Osteoblast (primary cell): ENCODE measurements around the gene FBXO9. TPM values are rescaled to one million over a fixed set of nuclear protein-coding genes. Genes with fewer than 3 reads are reported as not detected.

ENCODE experiments used
- DNase-seq: peaks from one replicate; pipeline ENCODE4 v3.0.0; 2011; ENCODE audit warnings: low spot score, mixed read lengths; ENCODE audit not compliant: insufficient read length; ENCODE audit errors: missing footprints
- H2AFZ ChIP-seq: 2 replicates; pipeline ENCODE4 v1.6.0; 2011; ENCODE audit warnings: mild to moderate bottlenecking, low read length
- H3K27ac ChIP-seq: 2 replicates; pipeline ENCODE4 v1.5.1; 2011; ENCODE audit warnings: mild to moderate bottlenecking, low read depth, low read length, moderate library complexity
- H3K27me3 ChIP-seq: 2 replicates; pipeline ENCODE4 v1.6.0; 2012; ENCODE audit warnings: mild to moderate bottlenecking, control low read depth, inconsistent platforms, low read length, moderate library complexity; ENCODE audit not compliant: insufficient read depth
- H3K36me3 ChIP-seq: 2 replicates; pipeline ENCODE4 v1.5.1; 2011; ENCODE audit warnings: mild to moderate bottlenecking, low read length, control low read depth, moderate library complexity; ENCODE audit not compliant: insufficient read depth
- H3K4me1 ChIP-seq: 2 replicates; pipeline ENCODE4 v1.5.1; 2011; ENCODE audit warnings: mild to moderate bottlenecking, low read length, control low read depth, moderate library complexity; ENCODE audit not compliant: insufficient read depth
- H3K4me2 ChIP-seq: 2 replicates; pipeline ENCODE4 v1.6.0; 2011; ENCODE audit warnings: mild to moderate bottlenecking, low read length; ENCODE audit not compliant: insufficient read depth
- H3K4me3 ChIP-seq: fragments of 200-600 bp; sonication (generic); 3 replicates; pipeline ENCODE4 v1.5.1; 2012; ENCODE audit warnings: mild to moderate bottlenecking, low read length, inconsistent platforms; ENCODE audit not compliant: insufficient read depth
- H3K79me2 ChIP-seq: 2 replicates; pipeline ENCODE4 v1.6.0; 2012; ENCODE audit warnings: mild to moderate bottlenecking, low read length, control low read depth, inconsistent platforms; ENCODE audit not compliant: insufficient read depth
- H3K9me3 ChIP-seq: 2 replicates; pipeline ENCODE4 v1.5.1; 2011; ENCODE audit warnings: low read depth, low read length, control low read depth
- H4K20me1 ChIP-seq: 2 replicates; pipeline ENCODE4 v1.6.0; 2012; ENCODE audit warnings: mild to moderate bottlenecking, low read length, control low read depth; ENCODE audit not compliant: insufficient read depth
- CTCF ChIP-seq: IDR thresholded peaks from 2 replicates; pipeline ENCODE4 v1.5.1; 2011; ENCODE audit warnings: mild to moderate bottlenecking, low read depth, low read length, moderate library complexity; ENCODE audit errors: extremely low read depth
- total RNA-seq: library from RNA; depleted of rRNA; stranded (reverse); fragments of >200 nt; gene quantifications from 2 replicates; pipeline ENCODE4 v1.2.3, GENCODE V29; 2012

FBXO9 gene
- total RNA-seq, 1 donor, result 53.6 TPM

DNA sequence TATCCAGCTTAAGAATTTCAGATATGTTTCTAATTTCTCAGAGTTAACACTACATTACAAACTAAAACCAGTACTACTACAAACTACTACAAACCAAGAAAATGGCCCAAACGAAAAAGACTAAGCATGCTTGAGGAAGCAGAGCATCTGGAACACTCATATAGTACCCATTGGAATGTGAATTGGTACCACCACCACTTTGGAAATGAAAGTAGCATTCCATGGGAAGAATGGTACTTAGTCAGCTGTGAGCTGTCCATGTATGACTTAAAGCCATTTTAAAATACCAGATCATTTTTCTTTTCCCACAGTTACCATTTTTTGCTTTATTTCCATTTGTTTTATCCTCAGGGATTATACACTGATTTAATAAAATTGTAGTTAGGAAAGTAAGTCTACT is 30.5 kb downstream of the FBXO9 start:
- H3K27ac ChIP-seq, result peak overlapping the region; percentile 63
- TF ChIP-seq CTCF, result no peak
- H3K79me2 ChIP-seq, result no peaks in the 10 kb centered on the region
- no peaks in the 10 kb centered on the region for H3K9me3 ChIP-seq
- no peak overlapping the region for H3K4me3 ChIP-seq
- H3K4me1 ChIP-seq, result peaks cover 13% of the 10 kb centered on the region
- peaks cover 81% of the 10 kb centered on the region for H3K36me3 ChIP-seq
- no peaks in the 10 kb centered on the region for H3K27me3 ChIP-seq
- H2AFZ ChIP-seq, result no peak overlapping the region
- no peak for DNase-seq
- no peaks in the 10 kb centered on the region for H4K20me1 ChIP-seq
- H3K4me2 ChIP-seq, result no peak overlapping the region

- Histone ChIP-seq H4K20me1 (no peaks in the 10 kb centered on the region), H3K4me1 (peaks cover 7% of the 10 kb centered on the region), H3K4me2 (no peak overlapping the region), H3K36me3 (peaks cover 52% of the 10 kb centered on the region), H3K27ac (no peak overlapping the region), H2AFZ (no peak overlapping the region), H3K9me3 (no peaks in the 10 kb centered on the region), H3K27me3 (no peaks in the 10 kb centered on the region), H3K4me3 (no peak overlapping the region), H3K79me2 (no peaks in the 10 kb centered on the region)
- no peak for TF ChIP-seq CTCF
- DNase-seq, result no peak
Observed at GRCh38 chr6:53100561-53100960, 35.4 kb downstream of the FBXO9 start.

- H3K27me3 ChIP-seq, result no peaks in the 10 kb centered on the region
- H3K36me3 ChIP-seq, result peaks cover 48% of the 10 kb centered on the region
- no peak for TF ChIP-seq CTCF
- DNase-seq, result no peak
- H2AFZ ChIP-seq, result no peak overlapping the region
- H3K27ac ChIP-seq, result no peak overlapping the region
- H3K4me2 ChIP-seq, result no peak overlapping the region
- H3K9me3 ChIP-seq, result no peaks in the 10 kb centered on the region
- H3K4me3 ChIP-seq, result no peak overlapping the region
- no peaks in the 10 kb centered on the region for H4K20me1 ChIP-seq
- peaks cover 7% of the 10 kb centered on the region for H3K4me1 ChIP-seq
- H3K79me2 ChIP-seq, result no peaks in the 10 kb centered on the region
Observed at GRCh38 chr6:53101006-53101405, 35.8 kb downstream of the FBXO9 start.

DNA sequence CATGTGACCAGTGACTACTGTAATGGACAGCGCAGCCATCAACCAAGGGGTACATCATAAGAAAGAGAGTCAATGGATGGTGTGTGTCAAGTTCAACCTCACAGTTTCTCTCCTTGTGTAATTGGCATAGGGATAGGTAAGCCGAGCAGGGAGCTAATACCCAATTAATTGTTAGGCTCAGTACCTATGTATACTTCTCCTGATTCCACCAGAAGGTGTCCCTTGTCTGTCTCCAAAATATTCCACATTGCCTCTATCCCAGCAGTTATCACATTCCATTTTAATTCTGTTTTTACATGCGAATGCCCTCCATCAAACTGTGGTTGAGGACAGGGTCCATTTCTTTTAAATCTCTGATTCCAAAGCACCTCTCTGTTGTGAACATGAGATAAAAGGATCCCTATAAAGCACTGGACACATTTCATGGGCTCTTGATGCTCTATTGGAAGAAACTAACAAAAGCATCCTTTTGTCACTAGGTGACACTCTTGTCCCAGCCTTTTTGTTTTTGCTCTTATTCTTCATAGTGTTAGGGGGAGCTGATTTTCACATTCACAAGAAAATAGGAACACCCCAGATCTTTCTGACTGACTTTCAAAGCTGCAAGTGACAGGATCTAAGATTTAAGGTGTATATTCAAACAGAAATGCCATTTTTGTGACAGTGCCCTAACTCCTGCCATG is 38.9 kb downstream of the FBXO9 start:
- Histone ChIP-seq H3K4me2 (no peak overlapping the region), H2AFZ (no peak overlapping the region), H3K79me2 (no peaks in the 10 kb centered on the region), H3K4me1 (peaks cover 18% of the 10 kb centered on the region), H3K27ac (no peak overlapping the region), H3K27me3 (no peaks in the 10 kb centered on the region), H4K20me1 (no peaks in the 10 kb centered on the region), H3K36me3 (peaks cover 22% of the 10 kb centered on the region), H3K9me3 (no peaks in the 10 kb centered on the region), H3K4me3 (no peak overlapping the region)
- peak; percentile 40 for TF ChIP-seq CTCF
- DNase-seq, result no peak
